ENCODE measurements around the gene RPS19.
"Not testable (repeated sequence)": the region's sequence is repeated elsewhere in the genome, so short reads cannot be mapped to it uniquely, and the experiment has no call there.

RPS19 gene

GRCh38 chr19:41902594-41902993 is 42.5 kb downstream of the RPS19 start:
- no peak for DNase-seq

DNA sequence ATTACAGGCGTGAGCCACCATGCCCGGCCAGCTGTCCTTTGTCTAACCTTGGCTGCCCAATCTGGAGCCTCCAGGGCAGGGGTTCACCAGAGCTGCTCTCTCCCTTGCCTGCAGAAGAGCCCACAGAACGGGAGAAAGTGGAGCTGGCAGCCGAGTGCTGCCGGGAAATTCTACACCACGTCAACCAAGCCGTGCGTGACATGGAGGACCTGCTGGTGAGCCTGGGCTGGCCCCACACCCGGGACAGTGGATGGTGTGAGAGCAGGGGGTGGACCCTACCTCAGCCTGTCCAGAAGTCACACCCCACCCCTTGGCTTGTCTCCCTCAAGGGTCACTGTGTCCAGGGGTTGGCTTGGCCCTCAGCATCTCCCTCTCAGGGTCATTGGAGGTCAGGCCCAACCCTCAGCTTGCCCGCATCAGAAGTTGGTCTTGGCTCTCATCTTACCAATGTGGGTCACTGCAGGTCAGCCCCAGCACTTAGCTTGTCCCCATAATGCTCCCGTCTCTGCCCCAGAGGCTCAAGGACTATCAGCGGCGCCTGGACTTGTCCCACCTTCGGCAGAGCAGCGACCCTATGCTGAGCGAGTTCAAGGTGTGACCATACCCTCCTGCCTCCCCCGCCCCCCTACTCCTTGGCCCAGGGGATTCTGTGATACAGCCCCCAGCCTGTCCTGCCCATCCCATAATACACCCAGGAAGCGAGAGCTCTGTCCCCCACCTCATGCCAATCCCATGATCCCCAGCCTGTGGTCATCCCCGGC is 43.3 kb downstream of the RPS19 start:
- DNase-seq = no peak

DNA sequence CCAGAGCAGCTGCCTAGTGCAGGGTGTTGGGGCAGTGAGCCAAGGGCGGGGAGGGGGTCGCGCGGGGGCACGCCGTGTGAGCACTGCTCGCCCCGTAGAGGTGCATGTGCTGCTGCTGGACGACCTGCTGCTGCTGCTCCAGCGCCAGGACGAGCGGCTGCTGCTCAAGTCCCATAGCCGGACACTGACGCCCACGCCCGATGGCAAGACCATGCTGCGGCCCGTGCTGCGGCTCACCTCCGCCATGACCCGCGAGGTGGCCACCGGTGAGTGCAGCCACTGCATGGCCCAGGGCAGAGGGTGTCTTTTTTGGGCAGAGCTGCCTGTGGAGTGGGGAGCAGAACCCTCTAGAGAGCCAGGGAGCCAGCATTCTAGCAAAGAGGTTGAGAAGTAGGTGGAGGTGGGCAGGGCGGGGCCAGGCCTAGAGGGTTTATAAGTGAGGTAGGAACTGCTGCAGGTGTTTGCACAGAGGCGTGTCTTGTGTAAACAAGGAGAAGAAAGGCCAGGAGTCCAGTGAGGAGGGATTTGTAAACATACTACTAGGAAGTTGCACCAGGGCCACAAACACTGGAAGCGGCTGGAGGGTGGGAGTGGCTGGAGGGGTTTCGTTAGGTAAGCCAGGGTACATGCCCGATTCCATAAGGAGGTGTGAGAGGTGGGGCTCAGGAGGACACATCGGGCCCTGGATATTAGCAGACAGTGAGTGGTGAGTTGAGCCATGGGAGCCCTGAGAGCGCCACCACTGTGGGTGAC is 44.2 kb downstream of the RPS19 start:
- no peak for DNase-seq

DNA sequence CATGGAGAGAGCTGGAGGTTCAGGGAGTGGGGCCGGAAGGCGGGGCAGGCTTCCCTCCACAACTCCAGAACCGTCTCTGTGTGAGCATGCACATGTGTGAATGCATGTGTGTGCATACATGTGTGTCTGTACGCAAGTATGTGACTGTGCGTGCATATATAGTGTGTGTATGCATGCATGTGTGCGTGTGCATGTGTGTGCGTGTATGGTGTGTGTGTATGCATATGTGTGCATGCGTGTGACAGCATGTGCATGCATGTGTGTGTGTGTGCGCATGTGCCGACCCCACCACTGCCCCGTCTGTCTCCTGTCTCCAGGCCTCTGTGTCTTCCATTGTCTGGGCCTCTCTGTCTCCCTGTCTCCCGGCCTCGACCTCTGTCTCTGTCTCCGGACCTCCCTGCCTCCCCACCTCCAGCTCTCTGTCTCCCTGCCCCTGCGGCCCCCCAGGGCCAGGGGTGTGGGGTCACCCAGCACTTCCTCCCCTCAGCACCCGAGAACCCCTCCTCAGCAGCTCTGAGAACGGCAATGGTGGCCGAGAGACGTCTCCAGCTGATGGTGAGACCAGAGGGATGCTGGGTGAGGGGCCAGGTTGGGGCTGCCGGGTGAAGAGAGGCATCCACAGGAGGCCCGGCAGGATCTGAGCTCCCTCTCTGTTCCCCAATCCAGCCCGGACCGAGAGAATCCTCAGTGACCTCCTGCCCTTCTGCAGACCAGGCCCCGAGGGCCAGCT is 45.4 kb downstream of the RPS19 start:
- no peak for DNase-seq

DNA sequence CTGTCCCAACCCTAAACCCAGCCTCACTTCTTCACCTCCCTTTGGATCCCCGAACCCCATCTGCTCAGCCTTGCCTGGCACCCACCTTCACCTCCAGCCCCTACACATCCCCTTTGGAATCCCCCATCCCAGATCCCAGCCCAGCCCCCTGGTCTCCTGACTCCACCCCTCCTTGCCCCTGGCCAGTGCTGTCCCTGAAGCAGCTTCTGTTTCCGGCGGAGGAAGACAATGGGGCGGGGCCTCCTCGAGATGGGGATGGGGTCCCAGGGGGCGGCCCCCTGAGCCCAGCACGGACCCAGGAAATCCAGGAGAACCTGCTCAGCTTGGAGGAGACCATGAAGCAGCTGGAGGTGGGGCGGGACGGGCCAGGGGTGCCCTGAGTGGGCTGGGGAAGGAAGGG is 46.2 kb downstream of the RPS19 start:
- no peak for DNase-seq

DNA sequence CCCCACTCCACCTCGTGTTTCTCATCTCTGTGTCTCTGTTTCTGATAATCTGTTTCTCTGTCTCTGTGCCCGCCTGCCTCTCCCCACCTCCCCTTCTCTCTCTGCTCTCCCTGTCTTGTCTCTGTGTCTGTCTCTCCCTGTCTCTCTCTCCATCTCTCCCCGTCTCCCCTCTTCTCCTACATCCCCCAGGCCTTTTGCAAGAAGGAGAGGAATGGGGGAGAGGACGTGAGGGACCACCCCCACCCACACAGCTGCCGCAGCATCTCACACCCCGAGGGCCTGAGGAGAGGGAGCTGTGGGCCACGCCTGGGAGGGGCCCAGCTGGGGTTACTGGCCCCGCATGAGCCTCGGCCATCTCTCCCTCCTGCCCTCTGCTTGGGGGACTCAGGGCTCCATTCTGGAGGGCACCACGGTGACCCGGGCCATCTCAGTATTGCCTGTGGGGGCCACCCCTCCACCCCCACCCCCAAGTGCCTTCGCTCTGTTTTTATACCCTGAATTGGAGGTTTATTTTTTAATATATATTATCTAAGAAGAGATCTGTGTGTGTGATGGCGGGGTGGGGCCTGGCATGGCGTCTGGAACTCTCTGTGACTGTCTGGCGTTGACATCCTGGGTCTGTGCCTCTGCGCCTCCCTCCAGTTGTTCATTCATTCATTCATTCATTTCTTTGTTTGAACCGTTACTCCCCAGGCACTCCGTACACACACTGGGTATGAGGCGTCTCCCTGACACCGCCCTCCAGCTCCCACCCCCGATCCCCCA is 47.0 kb downstream of the RPS19 start:
- DNase-seq = no peak

GRCh38 chr19:41907994-41908615 is 48.0 kb downstream of the RPS19 start:
- no peak for DNase-seq

GRCh38 chr19:41908724-41909464 is 48.8 kb downstream of the RPS19 start:
- DNase-seq = no peak

DNA sequence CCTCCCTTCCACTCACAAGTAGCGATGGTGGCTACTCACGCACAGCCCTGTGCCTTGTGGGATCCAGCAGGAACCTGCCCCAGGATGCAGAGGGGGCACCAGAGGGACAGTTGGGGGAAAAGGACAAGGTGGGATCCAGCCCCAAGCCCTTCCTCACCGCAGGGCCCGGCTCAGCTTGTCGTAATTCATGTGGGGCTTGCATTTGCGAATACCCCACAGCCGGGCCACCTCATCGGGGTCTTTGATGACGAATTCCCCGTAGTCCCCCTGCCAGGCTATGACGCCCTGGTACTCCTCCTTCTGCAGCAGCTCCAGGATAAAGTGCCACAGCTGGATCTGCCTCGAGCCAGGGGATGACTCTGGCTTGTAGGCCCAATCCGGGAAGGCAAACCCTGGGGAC is 49.7 kb downstream of the RPS19 start:
- no peak for DNase-seq

- DNase-seq = no peak
Measured at GRCh38 chr19:41910240-41910991, 50.4 kb downstream of the RPS19 start.

- DNase-seq = no peak
Measured at GRCh38 chr19:41910992-41911888, 51.2 kb downstream of the RPS19 start.

- no peak for DNase-seq
Measured at GRCh38 chr19:41911889-41912731, 52.1 kb downstream of the RPS19 start.

DNA sequence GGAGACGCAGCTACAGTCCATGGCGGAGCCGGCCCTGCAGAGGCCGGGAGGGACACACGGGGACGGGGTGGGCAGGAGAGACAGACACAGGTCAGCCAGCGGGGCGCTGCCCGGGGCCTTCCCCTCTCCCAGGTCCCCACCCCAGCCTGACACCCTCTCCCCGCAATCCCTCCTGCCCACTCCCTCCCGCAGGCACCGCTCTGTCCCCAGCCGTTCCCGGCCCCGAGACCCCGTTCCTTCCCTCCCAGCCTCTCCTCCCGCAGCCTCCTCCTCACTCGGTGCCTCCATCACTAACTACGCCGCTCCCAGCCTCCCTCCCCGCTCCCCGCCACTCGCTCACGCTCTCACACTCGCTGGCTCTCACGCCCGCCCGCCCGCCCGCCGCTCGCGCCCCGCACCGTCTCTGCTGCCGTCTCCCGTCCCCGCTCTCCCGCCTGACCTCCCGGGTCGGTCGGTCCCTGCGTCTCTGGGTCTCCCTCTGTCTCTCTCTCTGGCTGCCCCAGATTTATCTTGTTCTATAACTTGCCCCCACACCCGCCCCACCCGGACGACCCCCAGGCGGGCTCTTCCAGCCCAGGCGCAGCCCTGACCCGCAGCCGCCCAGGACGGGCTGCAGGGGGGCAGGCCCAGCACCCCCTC is 53.0 kb downstream of the RPS19 start:
- no peak for DNase-seq

GRCh38 chr19:41913538-41914423 is 53.7 kb downstream of the RPS19 start:
- DNase-seq = no peak

- not testable (repeated sequence) for DNase-seq
Measured at GRCh38 chr19:41914424-41914834, 54.4 kb downstream of the RPS19 start.

- DNase-seq = no peak
Measured at GRCh38 chr19:41915021-41915775, 55.1 kb downstream of the RPS19 start.

Measured in right hindlimb (tissue), 1 donor.